Measurements from ENCODE around the gene IFFO2.

The IFFO2 gene

DNA sequence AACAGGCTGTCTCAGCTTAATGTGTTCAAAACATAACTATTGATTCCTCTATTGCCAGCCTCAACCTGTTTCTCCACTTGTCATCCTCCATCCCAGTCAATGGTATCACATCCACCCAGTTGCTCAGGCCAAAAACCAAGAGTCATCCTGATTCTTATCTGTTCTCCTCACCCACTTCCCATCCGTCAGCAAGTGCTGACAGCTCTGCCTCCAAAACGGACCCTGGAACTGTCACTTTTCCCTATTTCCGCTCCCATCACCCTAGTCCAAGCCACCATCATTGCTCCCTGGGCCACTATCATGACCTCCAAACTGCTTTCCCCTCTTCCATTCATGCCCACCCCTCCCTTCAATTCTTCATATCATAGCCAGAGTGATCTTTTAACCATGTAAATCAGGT lies 36.2 kb upstream of the IFFO2 start:
- Histone ChIP-seq H3K4me1 (ENCODE audit: low read length) (no peaks in the 10 kb centered on the region), H3K9me3 (replicated peaks; ENCODE audit: insufficient read depth, low read length) (no peaks in the 10 kb centered on the region), H3K9me2 (replicated peaks; ENCODE audit: insufficient read depth, low read length) (no peaks in the 10 kb centered on the region), H3K4me3 (ENCODE audit: low read length) (no peak overlapping the region), H3K36me3 (replicated peaks; ENCODE audit: insufficient read depth, low read length) (no peaks in the 10 kb centered on the region), H3K27me3 (replicated peaks; ENCODE audit: insufficient read depth, low read length) (peaks cover 65% of the 10 kb centered on the region), H3K27ac (ENCODE audit: low read length) (no peak overlapping the region), H3K9ac (ENCODE audit: low read length) (no peak overlapping the region), H4K20me1 (ENCODE audit: insufficient read depth, low read length) (no peaks in the 10 kb centered on the region), H2AFZ (ENCODE audit: low read length) (no peak overlapping the region), H3K79me2 (ENCODE audit: low read length) (no peaks in the 10 kb centered on the region), H3K4me2 (ENCODE audit: low read depth, low read length) (no peak overlapping the region), H3F3A (ENCODE audit: insufficient read depth, low read length) (no peaks in the 10 kb centered on the region)
- TF ChIP-seq, protein P1, sequence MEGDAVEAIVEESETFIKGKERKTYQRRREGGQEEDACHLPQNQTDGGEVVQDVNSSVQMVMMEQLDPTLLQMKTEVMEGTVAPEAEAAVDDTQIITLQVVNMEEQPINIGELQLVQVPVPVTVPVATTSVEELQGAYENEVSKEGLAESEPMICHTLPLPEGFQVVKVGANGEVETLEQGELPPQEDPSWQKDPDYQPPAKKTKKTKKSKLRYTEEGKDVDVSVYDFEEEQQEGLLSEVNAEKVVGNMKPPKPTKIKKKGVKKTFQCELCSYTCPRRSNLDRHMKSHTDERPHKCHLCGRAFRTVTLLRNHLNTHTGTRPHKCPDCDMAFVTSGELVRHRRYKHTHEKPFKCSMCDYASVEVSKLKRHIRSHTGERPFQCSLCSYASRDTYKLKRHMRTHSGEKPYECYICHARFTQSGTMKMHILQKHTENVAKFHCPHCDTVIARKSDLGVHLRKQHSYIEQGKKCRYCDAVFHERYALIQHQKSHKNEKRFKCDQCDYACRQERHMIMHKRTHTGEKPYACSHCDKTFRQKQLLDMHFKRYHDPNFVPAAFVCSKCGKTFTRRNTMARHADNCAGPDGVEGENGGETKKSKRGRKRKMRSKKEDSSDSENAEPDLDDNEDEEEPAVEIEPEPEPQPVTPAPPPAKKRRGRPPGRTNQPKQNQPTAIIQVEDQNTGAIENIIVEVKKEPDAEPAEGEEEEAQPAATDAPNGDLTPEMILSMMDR (IDR thresholded peaks at IDR 0.05; ENCODE audit: low read length), result no peak
- no peak for TF ChIP-seq EZH2phosphoT487 (IDR thresholded peaks at IDR 0.05; ENCODE audit: low read length)
- no peak for TF ChIP-seq EZH2 (optimal IDR thresholded peaks at IDR 0.05; ENCODE audit: low read depth, low read length)
- no peak for DNase-seq

DNA sequence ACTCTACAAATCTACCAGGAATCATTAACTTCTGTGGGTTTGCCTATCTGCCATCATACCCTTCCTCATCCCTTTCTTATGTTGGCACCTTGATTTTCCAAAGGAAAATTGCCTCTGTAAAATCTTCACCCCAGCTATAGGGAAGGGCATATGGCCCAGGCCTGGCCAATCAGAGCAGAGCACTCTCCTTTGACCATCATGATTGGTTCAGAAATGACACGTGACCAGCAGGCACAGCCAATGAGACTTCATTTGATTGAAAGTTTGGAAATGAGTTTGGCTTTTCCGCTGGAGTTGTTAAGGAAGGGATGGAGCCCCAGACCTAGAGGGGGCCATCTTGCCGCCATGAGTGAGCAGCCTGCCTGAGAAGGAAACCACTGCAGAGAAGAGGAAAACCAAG lies 35.1 kb upstream of the IFFO2 start:
- Histone ChIP-seq H3K9me2 (replicated peaks; ENCODE audit: insufficient read depth, low read length) (no peaks in the 10 kb centered on the region), H3K27ac (ENCODE audit: low read length) (no peak overlapping the region), H3K9me3 (replicated peaks; ENCODE audit: insufficient read depth, low read length) (no peaks in the 10 kb centered on the region), H3K4me1 (ENCODE audit: low read length) (no peaks in the 10 kb centered on the region), H3K9ac (ENCODE audit: low read length) (no peak overlapping the region), H4K20me1 (ENCODE audit: insufficient read depth, low read length) (no peaks in the 10 kb centered on the region), H2AFZ (ENCODE audit: low read length) (no peak overlapping the region), H3K4me3 (ENCODE audit: low read length) (no peak overlapping the region), H3K4me2 (ENCODE audit: low read depth, low read length) (no peak overlapping the region), H3F3A (ENCODE audit: insufficient read depth, low read length) (no peaks in the 10 kb centered on the region), H3K36me3 (replicated peaks; ENCODE audit: insufficient read depth, low read length) (no peaks in the 10 kb centered on the region), H3K79me2 (ENCODE audit: low read length) (no peaks in the 10 kb centered on the region), H3K27me3 (replicated peaks; ENCODE audit: insufficient read depth, low read length) (peaks cover 65% of the 10 kb centered on the region)
- TF ChIP-seq EZH2 (optimal IDR thresholded peaks at IDR 0.05; ENCODE audit: low read depth, low read length), result no peak
- no peak for TF ChIP-seq EZH2phosphoT487 (IDR thresholded peaks at IDR 0.05; ENCODE audit: low read length)
- TF ChIP-seq, protein P1 (IDR thresholded peaks at IDR 0.05; ENCODE audit: low read length), result no peak
- DNase-seq, result no peak

DNA sequence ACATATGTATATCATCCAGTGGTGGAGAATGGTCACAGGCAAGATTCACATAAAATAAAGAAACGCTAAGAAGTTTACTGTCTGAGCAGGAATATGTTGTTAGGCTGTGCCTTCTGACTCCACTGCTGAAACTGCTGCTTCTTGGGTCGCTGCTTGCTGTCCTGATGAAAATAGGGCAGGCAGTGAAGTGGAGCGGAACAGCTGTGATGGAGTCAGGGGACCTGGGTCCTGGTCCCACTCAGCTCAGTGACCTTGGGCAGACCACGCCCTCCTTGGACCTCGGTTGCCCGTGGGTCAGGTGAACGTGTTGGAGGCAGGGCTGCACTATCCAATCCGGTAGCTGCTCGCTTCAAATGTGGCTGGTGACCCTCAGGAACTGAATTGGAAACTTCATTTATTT lies 33.4 kb upstream of the IFFO2 start:
- H2AFZ ChIP-seq (ENCODE audit: low read length), result no peak overlapping the region
- no peaks in the 10 kb centered on the region for H3F3A ChIP-seq (ENCODE audit: insufficient read depth, low read length)

More for the DNA sequence above, 33.4 kb upstream of the IFFO2 start:
- no peak for TF ChIP-seq EZH2phosphoT487 (IDR thresholded peaks at IDR 0.05; ENCODE audit: low read length)
- TF ChIP-seq EZH2 (optimal IDR thresholded peaks at IDR 0.05; ENCODE audit: low read depth, low read length), result no peak
- TF ChIP-seq, protein P1 (IDR thresholded peaks at IDR 0.05; ENCODE audit: low read length), result no peak
- no peaks in the 10 kb centered on the region for H3K79me2 ChIP-seq (ENCODE audit: low read length)
- no peak overlapping the region for H3K9ac ChIP-seq (ENCODE audit: low read length)
- no peaks in the 10 kb centered on the region for H4K20me1 ChIP-seq (ENCODE audit: insufficient read depth, low read length)
- no peaks in the 10 kb centered on the region for H3K4me1 ChIP-seq (ENCODE audit: low read length)
- no peak overlapping the region for H3K4me2 ChIP-seq (ENCODE audit: low read depth, low read length)
- H3K9me2 ChIP-seq (replicated peaks; ENCODE audit: insufficient read depth, low read length), result no peaks in the 10 kb centered on the region
- no peak for DNase-seq
- H3K27me3 ChIP-seq (replicated peaks; ENCODE audit: insufficient read depth, low read length), result peaks cover 67% of the 10 kb centered on the region
- no peaks in the 10 kb centered on the region for H3K9me3 ChIP-seq (replicated peaks; ENCODE audit: insufficient read depth, low read length)
- no peak overlapping the region for H3K4me3 ChIP-seq (ENCODE audit: low read length)
- no peaks in the 10 kb centered on the region for H3K36me3 ChIP-seq (replicated peaks; ENCODE audit: insufficient read depth, low read length)
- H3K27ac ChIP-seq (ENCODE audit: low read length), result no peak overlapping the region

All from MM.1S (cell line).